Measurements from ENCODE around the gene TNIK.

The TNIK gene

GRCh38 chr3:171354706-171355582 is 105.3 kb downstream of the TNIK start:
- DNase-seq, result no peak

DNA sequence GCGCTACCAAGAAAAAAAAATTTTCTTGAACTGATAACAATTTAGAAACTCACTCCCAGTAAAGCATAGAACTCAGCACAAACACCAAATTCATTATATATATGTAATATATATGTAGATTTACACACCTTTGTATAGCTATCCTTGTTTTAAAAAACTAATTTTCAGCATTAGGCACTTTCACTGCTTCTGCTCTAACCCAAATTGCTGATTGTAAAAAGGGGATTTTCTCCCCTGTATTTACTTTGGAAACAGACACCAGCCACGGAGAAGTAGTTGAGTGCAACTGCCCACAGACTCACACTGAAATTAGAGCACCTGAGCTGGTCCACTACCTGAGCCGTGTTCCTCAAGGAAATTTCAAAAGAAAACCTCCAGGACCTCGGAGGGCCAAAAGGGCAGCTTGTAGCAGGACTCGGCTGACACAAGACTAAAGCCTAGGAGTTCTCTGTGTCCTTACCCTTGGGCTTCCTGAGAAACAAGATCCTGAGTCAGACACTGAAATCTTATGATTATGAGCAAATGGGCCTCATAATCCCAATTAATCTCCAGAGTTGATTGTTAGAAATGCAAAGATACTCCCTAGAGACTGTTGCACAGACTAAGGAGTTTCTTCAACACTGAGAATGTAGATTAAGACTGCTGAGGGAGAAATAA is 106.0 kb downstream of the TNIK start:
- no peak for DNase-seq

DNA sequence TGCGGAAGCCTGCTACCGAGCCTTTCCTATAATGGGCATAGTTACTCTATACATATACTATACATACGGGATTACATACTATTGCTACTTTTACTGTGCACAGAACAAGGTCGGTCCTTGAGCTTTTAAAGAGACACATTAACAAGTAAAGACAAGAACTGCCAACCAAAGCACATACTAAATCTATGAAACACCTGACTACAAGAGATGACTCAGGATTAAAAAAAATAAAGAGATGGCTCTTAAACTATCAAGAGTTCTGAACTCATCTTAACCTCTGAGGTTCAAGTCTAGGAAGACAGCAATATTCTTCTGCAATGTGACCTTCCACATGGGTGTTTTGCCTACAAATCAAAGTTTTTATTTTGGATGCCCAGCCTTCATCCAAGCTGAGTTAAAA is 106.8 kb downstream of the TNIK start:
- no peak for DNase-seq

GRCh38 chr3:171352387-171352935 is 107.7 kb downstream of the TNIK start:
- no peak for DNase-seq

GRCh38 chr3:171351676-171352075 is 108.5 kb downstream of the TNIK start:
- no peak for DNase-seq

GRCh38 chr3:171350364-171350763 is 109.8 kb downstream of the TNIK start:
- no peak for DNase-seq

- DNase-seq, result no peak
Observed at GRCh38 chr3:171349392-171349791, 110.8 kb downstream of the TNIK start.

- DNase-seq, result no peak
Observed at GRCh38 chr3:171348121-171348520, 112.1 kb downstream of the TNIK start.

GRCh38 chr3:171347301-171348039 is 112.7 kb downstream of the TNIK start:
- no peak for DNase-seq

- DNase-seq, result no peak
Observed at GRCh38 chr3:171346582-171347300, 113.5 kb downstream of the TNIK start.

DNA sequence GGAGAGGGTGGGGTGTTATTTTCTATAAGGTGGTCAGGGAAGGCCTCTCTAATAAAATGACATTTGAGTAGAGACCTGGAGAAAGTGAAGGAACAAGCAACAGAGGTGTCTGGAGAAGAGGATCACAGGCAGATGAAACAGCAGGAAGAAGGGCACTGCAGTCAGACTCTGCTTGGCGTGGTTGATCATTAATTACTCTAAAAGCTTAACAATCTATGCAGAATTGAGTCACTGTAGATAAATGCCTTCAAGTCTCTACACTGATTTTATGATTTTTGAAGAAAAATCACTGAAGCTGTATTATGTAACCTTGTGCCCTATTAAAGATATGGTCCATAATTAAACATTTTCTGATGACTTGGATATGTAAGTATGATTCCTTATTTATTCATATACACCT is 114.2 kb downstream of the TNIK start:
- no peak for DNase-seq

DNA sequence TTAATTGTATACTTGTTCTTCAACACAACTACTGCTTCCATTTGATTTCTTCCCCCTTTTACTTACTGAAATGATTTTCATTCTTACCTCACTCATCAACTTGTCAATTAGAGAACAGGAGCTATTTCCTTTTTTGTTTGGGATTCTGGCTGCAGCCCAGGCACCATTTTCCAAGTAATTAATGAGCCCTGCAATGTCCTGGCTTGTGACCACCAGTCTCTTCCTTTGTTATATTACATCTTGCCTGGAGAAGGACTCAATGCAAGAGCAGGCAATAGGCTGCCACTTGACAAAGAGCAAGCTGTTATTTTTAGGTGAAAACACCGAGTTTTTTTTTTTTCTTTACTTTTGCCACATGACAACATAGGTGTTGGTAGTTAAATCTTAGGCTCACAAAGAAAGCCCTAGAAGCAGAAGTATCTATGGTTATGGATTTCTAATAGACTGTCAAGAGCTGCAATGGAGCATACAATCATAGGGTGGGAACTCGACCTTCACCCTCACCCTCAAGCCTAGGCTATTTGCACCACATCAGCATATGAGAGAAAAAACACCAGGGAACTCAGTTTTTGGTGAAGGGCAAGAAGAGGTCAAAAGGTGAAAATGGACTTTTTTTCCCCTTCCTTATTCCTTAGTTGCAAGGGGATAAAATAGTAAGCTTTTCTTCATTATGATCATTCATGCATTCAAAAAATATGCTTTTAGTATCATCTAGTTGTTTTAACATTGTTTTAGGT is 114.9 kb downstream of the TNIK start:
- DNase-seq, result no peak

GRCh38 chr3:171343693-171344092 is 116.5 kb downstream of the TNIK start:
- no peak for DNase-seq

DNA sequence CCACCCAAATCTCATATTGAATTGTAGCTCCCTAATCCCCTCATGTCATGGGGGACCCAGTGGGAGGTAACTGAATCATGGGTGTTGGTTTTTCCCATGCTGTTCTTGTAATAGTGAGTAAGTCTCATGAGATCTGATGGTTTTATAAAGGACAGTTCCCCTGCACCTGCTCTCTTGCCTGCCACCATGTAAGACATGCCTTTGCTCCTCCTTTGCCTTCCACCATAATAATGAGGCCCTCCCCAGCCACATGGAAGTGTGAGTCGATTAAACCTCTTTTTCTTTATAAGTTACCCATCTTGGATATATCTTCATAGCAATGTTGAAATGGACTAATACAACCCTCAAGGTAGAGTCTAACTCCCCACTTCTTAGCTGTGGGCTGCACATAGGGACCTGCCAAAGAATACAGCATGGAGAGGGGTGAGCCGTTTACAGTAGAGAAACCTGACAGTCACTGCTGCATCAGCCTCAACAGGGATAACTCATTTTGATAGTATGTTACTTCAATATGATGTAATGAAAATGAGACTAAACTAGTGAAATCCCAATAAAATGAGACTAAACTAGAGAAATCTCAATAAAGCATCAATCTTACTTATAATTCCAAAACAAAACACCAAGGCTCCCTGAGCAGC is 117.3 kb downstream of the TNIK start:
- DNase-seq, result no peak

- DNase-seq, result no peak
Observed at GRCh38 chr3:171342200-171342599, 118.0 kb downstream of the TNIK start.

DNA sequence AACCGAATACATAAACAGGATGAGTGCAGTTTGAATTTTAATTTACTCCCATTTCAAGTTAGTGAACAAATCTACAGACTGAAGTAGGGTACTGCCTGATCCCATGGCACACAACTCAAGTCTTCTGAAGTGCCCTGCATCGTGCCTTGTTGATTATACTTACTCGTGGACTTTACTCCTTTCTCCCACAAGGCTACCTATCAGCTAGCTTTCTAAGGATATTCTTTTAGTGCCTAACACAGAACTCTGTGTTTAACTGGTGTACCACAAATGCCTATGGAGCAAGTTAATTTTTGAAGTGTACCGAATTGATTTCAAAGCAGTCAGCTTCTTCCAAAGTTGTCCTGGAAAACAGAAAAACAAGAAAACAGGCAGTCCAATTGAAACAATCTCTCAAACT is 119.8 kb downstream of the TNIK start:
- no peak for DNase-seq

- no peak for DNase-seq
Observed at GRCh38 chr3:171339598-171339997, 120.6 kb downstream of the TNIK start.

GRCh38 chr3:171336406-171336805 is 123.8 kb downstream of the TNIK start:
- no peak for DNase-seq

- DNase-seq, result no peak
Observed at GRCh38 chr3:171335559-171335958, 124.6 kb downstream of the TNIK start.

- DNase-seq, result no peak
Observed at GRCh38 chr3:171334465-171334811, 125.8 kb downstream of the TNIK start.

- DNase-seq, result no peak
Observed at GRCh38 chr3:171333784-171334464, 126.3 kb downstream of the TNIK start.

Measured in GF-D8 (cell line).